Measurements from ENCODE around the gene GPR89B. TPM values are rescaled to one million over a fixed set of nuclear protein-coding genes. Genes with fewer than 3 reads are reported as not detected.

GPR89B gene
- polyA plus RNA-seq, 1 donor from 2014 or later, result 54.7 TPM

Small RNA genes within 50 kb of the gene (small RNA-seq; reads per million reads assigned to genes)
- gene RNU1-129P (0 reads per million in 3 experiments), gene RNVU1-7 (69.8 to 223 (median 82.8) reads per million in 3 experiments)

Other genes starting within 250 kb of the GPR89B start
- not detected in 2 replicates for gene GJA5, start 167.8 kb upstream of the GPR89B start, polyA plus RNA-seq
- not detected in 2 replicates for gene GJA8, start 25.6 kb upstream of the GPR89B start, polyA plus RNA-seq
- 21.5 and 21.8 TPM in 2 replicates for gene NBPF11, start 223.9 kb downstream of the GPR89B start, polyA plus RNA-seq